ENCODE results near the gene FUCA1. TPM values are rescaled to one million over a fixed set of nuclear protein-coding genes. Genes with fewer than 3 reads are reported as not detected.

The FUCA1 gene
- total RNA-seq, 1 donor from 2014 or later: 8.8 TPM

DNA sequence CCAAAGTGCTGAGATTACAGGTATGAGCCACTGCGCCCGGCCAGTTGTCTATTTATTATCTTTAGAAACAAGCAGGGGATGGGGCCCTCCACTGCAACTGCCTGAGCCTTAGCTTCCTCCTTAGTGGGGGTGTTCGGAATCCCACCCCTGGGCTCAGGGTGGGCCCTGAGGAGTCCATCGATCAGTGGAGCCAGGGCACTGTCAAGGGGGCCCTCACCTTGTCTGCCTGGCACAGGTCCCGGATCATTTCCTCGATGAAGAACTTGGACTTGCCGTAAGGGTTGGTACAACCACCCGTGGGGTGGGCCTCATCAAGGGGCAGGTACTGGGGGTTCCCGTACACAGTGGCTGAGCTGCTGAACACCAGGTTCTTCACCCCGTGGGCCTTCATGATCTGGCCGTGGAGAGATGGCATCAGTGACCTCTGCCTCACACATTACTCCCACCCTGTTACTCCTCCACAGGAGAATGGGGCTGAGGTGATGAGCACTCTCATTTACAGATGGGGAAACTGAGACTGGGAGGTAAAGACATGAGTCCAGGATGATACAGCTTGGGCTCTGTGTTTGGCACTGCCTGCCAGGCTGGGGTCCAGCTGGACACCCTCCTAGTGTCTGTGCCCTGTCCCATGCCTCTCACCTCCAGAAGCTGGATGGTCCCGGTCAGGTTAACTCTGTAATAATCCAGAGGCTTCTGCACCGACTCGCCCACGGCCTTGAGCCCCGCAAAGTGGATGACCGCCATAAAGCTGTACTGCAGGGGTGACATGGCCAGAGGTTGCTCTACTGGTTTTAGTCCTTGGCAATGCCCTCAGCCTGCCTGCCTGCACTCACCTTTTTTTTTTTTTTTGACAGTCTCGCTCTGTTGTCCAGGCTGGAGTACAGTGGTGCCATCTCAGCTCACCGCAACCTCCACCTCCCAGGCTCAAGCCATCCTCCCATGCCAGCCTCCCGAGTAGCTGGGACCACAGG, 70.3 kb downstream of the FUCA1 start:
- TF ChIP-seq CTCF (IDR thresholded peaks at IDR 0.05; ENCODE audit: partially characterized antibody, unreplicated experiment): no peak
- peaks cover 7% of the 10 kb centered on the region for H3K9me3 Mint-ChIP-seq (ENCODE audit: unreplicated experiment)
- DNase-seq: no peak
- no peak overlapping the region for H3K27ac Mint-ChIP-seq (ENCODE audit: unreplicated experiment)
- peaks cover 3% of the 10 kb centered on the region for H3K27me3 Mint-ChIP-seq (ENCODE audit: unreplicated experiment)
- H3K4me1 Mint-ChIP-seq (ENCODE audit: low read depth, unreplicated experiment): peaks cover 2% of the 10 kb centered on the region
- no peaks in the 10 kb centered on the region for H3K36me3 Mint-ChIP-seq (ENCODE audit: unreplicated experiment)
- no peak overlapping the region for H3K4me3 Mint-ChIP-seq (ENCODE audit: unreplicated experiment)

DNA sequence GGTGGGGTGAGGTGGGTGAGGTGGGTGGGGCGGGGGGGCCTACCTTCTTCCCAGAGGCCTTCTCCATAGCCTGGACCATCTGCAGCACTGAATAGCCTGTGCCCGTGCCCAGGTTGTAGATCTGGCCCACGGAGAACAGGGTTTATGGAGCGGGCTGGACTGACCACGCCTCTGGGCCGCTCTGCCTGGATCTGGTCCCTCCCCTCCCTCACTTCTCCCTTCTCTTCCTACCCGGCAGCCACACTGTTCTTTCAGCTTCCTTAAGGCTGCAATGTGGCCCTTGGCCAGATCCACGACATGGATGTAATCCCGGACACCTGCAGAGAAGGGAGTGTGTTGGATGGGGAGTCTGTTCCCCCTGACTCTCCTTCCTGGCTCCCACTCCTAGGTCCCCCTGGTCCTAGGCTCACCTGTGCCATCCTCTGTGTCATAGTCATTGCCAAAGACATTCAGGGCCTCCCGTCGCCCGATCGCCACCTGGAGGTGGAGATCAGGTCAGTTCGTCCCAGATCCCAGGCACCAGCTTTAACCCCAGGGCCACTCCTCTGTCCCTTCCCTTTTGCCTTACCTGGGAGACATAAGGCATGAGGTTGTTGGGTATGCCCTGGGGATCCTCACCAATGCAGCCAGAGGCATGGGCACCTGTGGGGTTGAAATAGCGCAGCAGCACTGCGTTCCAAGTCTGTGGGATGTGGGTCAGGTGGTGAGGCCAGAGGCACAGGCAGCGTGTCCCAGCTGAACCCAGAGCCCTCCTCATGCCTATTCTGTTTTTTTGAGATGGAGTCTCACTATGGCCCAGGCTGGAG, 71.4 kb downstream of the FUCA1 start:
- H3K27me3 Mint-ChIP-seq (ENCODE audit: unreplicated experiment): peaks cover 1% of the 10 kb centered on the region
- DNase-seq: no peak
- H3K36me3 Mint-ChIP-seq (ENCODE audit: unreplicated experiment): no peaks in the 10 kb centered on the region
- peaks cover 8% of the 10 kb centered on the region for H3K9me3 Mint-ChIP-seq (ENCODE audit: unreplicated experiment)
- TF ChIP-seq CTCF (IDR thresholded peaks at IDR 0.05; ENCODE audit: partially characterized antibody, unreplicated experiment): no peak
- H3K4me1 Mint-ChIP-seq (ENCODE audit: low read depth, unreplicated experiment): peaks cover 2% of the 10 kb centered on the region
- no peak overlapping the region for H3K27ac Mint-ChIP-seq (ENCODE audit: unreplicated experiment)
- no peak overlapping the region for H3K4me3 Mint-ChIP-seq (ENCODE audit: unreplicated experiment)

DNA sequence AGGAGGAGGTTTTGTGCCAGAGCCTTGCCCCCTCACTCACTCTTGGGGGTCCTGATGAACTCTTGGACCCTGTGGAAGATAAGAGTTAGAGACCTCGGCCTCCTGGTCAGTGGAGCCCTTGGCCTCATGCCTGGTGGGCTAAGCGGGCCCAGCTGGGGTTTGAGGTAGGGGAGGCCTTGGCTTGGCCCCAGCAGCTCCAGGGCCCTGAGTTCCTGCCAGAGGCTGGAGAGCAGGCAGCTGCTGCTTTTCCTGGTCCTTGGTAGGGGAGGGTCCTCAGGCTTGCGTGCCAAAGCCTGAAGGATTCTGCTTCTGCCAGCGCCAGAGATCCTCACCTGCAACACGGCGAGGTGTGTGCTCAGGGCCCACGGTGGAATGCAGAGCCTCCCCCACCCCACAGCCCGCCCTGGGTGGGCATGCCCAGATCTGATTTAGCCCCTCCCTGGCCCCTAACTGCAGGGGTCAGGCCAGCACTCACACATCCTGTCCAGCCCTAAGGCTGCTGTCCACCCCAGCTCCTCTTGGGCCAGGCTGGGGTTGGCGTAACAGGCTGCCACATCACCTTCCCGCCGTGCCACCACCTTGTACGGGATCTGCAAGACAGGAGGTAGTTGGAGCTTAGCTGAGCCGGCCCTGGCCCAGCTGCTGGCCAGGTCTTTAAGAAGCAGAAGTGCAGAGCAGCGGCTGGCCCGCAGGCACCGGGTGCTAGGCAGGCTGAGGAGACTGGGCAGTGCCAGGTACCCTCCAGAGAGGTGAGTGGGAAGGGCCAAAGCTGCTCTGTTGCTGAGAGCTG, 72.2 kb downstream of the FUCA1 start:
- H3K4me3 Mint-ChIP-seq (ENCODE audit: unreplicated experiment): no peak overlapping the region
- no peak overlapping the region for H3K27ac Mint-ChIP-seq (ENCODE audit: unreplicated experiment)
- no peak for DNase-seq
- H3K36me3 Mint-ChIP-seq (ENCODE audit: unreplicated experiment): no peaks in the 10 kb centered on the region
- peaks cover 6% of the 10 kb centered on the region for H3K9me3 Mint-ChIP-seq (ENCODE audit: unreplicated experiment)
- H3K27me3 Mint-ChIP-seq (ENCODE audit: unreplicated experiment): peaks cover 1% of the 10 kb centered on the region
- no peak for TF ChIP-seq CTCF (IDR thresholded peaks at IDR 0.05; ENCODE audit: partially characterized antibody, unreplicated experiment)
- no peaks in the 10 kb centered on the region for H3K4me1 Mint-ChIP-seq (ENCODE audit: low read depth, unreplicated experiment)

Other genes with a start within 250 kb of the FUCA1 start
- 657 TPM for gene RPL11, start 176.5 kb downstream of the FUCA1 start, total RNA-seq (ENCODE audit: unreplicated experiment)
- gene ELOA, start 124.8 kb downstream of the FUCA1 start, total RNA-seq (ENCODE audit: unreplicated experiment): 40.6 TPM
- gene PITHD1, start 89.9 kb downstream of the FUCA1 start, total RNA-seq (ENCODE audit: unreplicated experiment): 35.0 TPM
- gene LYPLA2, start 77.1 kb downstream of the FUCA1 start, total RNA-seq (ENCODE audit: unreplicated experiment): 191 TPM
- gene GALE, start 67.5 kb downstream of the FUCA1 start, total RNA-seq (ENCODE audit: unreplicated experiment): 32.6 TPM
- gene HMGCL, start 42.9 kb downstream of the FUCA1 start, total RNA-seq (ENCODE audit: unreplicated experiment): 19.4 TPM
- gene CNR2, start 45.1 kb upstream of the FUCA1 start, total RNA-seq (ENCODE audit: unreplicated experiment): not detected
- 106 TPM for gene PNRC2, start 91.5 kb upstream of the FUCA1 start, total RNA-seq (ENCODE audit: unreplicated experiment)
- 158 TPM for gene SRSF10, start 112.0 kb upstream of the FUCA1 start, total RNA-seq (ENCODE audit: unreplicated experiment)
- not detected for gene MYOM3, start 243.8 kb upstream of the FUCA1 start, total RNA-seq (ENCODE audit: unreplicated experiment)

Measured in glutamatergic neuron (in vitro differentiated cells).